WTC11 (cell line): ENCODE data around the gene MYMK. TPM values are rescaled to one million over a fixed set of nuclear protein-coding genes. Genes with fewer than 3 reads are reported as not detected.

Experiments used
- ATAC-seq: fragments of 200-7000 bp; cut with Tn5 transposase; 2 replicates; pipeline ENCODE4 v1.10.0; 2021; ENCODE audit warnings: mild to moderate bottlenecking, moderate library complexity
- CTCF ChIA-PET: fragments of 300-600 bp; sonication (Branson Sonifier 250); formaldehyde crosslinking; loops from one replicate; lab custom pipeline; 2021; ENCODE audit warnings: antibody characterized with exemption; lab: Charles Lee
- POLR2A ChIA-PET: fragments of 350-600 bp; sonication (Branson Sonifier 250); formaldehyde crosslinking; loops from one replicate; lab custom pipeline; 2021; ENCODE audit warnings: antibody characterized with exemption; lab: Charles Lee
- DNase-seq: peaks from one replicate; pipeline ENCODE4 v3.0.0; 2021; ENCODE audit warnings: low spot score
- H3K27ac Mint-ChIP-seq: 2 replicates; pipeline ENCODE4 v1.8.0; 2021; ENCODE audit warnings: mixed read lengths
- H3K27me3 Mint-ChIP-seq: 2 replicates; pipeline ENCODE4 v1.8.0; 2021; ENCODE audit warnings: low read depth, mild to moderate bottlenecking, moderate library complexity, mixed read lengths
- H3K36me3 Mint-ChIP-seq: 2 replicates; pipeline ENCODE4 v1.8.0; 2021; ENCODE audit warnings: mixed read lengths
- H3K4me1 Mint-ChIP-seq: 2 replicates; pipeline ENCODE4 v1.8.0; 2022; ENCODE audit warnings: mixed read lengths
- H3K4me3 Mint-ChIP-seq: 2 replicates; pipeline ENCODE4 v1.8.0; 2021; ENCODE audit warnings: mild to moderate bottlenecking, moderate library complexity, mixed read lengths
- H3K9me3 Mint-ChIP-seq: 2 replicates; pipeline ENCODE4 v1.8.0; 2021; ENCODE audit warnings: mixed read lengths
- ATF1 ChIP-seq: sonication (generic); formaldehyde crosslinking; IDR thresholded peaks from 2 replicates; pipeline ENCODE4 v1.8.1; 2023; ENCODE audit warnings: mild to moderate bottlenecking, moderate library complexity, missing genetic modification reagents
- CDX4 ChIP-seq: fragments of 250-450 bp; sonication (Bioruptor Pico); IDR thresholded peaks from 2 replicates; pipeline ENCODE4 v1.9.0; 2021; ENCODE audit warnings: moderate library complexity, mild to moderate bottlenecking, inconsistent platforms, borderline replicate concordance
- CREM ChIP-seq: sonication (generic); formaldehyde crosslinking; IDR thresholded peaks from 2 replicates; pipeline ENCODE4 v1.8.1; 2022; ENCODE audit warnings: mild to moderate bottlenecking, missing genetic modification reagents, moderate library complexity
- E2F4 ChIP-seq: sonication (generic); formaldehyde crosslinking; IDR thresholded peaks from 2 replicates; pipeline ENCODE4 v1.8.1; 2022; ENCODE audit warnings: low read depth, mild to moderate bottlenecking, moderate library complexity, missing genetic modification reagents, borderline replicate concordance
- FOXP1 ChIP-seq: sonication (generic); formaldehyde crosslinking; IDR thresholded peaks from 2 replicates; pipeline ENCODE4 v1.8.0; 2022; ENCODE audit warnings: missing genetic modification reagents, mild to moderate bottlenecking, moderate library complexity, borderline replicate concordance
- GRHL2 ChIP-seq: fragments of 250-450 bp; sonication (Bioruptor Pico); IDR thresholded peaks from 2 replicates; pipeline ENCODE4 v1.8.0; 2022; ENCODE audit warnings: mild to moderate bottlenecking, moderate library complexity; ENCODE audit not compliant: insufficient replicate concordance, severe bottlenecking
- HMGA2 ChIP-seq: fragments of 250-450 bp; sonication (Bioruptor Pico); IDR thresholded peaks from 2 replicates; pipeline ENCODE4 v1.4.0; 2021; ENCODE audit warnings: mild to moderate bottlenecking, moderate library complexity
- JAZF1 ChIP-seq: fragments of 250-450 bp; sonication (Bioruptor Pico); IDR thresholded peaks from 2 replicates; pipeline ENCODE4 v1.9.0; 2021; ENCODE audit warnings: moderate library complexity, mild to moderate bottlenecking, inconsistent platforms
- MYBL2 ChIP-seq: sonication (generic); formaldehyde crosslinking; IDR thresholded peaks from 2 replicates; pipeline ENCODE4 v1.8.1; 2023; ENCODE audit warnings: mild to moderate bottlenecking, moderate library complexity, missing genetic modification reagents
- NR3C1 ChIP-seq: sonication (generic); formaldehyde crosslinking; conservative IDR thresholded peaks from 2 replicates; pipeline ENCODE4 v1.8.1; 2023; ENCODE audit warnings: low read depth, mild to moderate bottlenecking, missing genetic modification reagents
- PRRX2 ChIP-seq: fragments of 250-450 bp; sonication (Bioruptor Pico); IDR thresholded peaks from 2 replicates; pipeline ENCODE4 v1.8.0; 2021; ENCODE audit warnings: mild to moderate bottlenecking
- RORB ChIP-seq: fragments of 250-450 bp; sonication (Bioruptor Pico); IDR thresholded peaks from 2 replicates; pipeline ENCODE4 v1.9.0; 2021; ENCODE audit warnings: mild to moderate bottlenecking
- USF1 ChIP-seq: sonication (generic); formaldehyde crosslinking; IDR thresholded peaks from 2 replicates; pipeline ENCODE4 v1.8.0; 2022; ENCODE audit warnings: mild to moderate bottlenecking, missing genetic modification reagents
- ZMAT4 ChIP-seq: fragments of 250-450 bp; sonication (Bioruptor Pico); IDR thresholded peaks from 2 replicates; pipeline ENCODE4 v1.9.0; 2021; ENCODE audit warnings: mild to moderate bottlenecking
- total RNA-seq: library from RNA; stranded (reverse); gene quantifications from 3 replicates; pipeline ENCODE4 v1.2.3, GENCODE V29; 2021
- TF ChIP-seq, protein P1 (sequence below): fragments of 200-600 bp; IDR thresholded peaks from 2 replicates; pipeline ENCODE4 v1.8.0; 2022; ENCODE audit warnings: antibody characterized with exemption
- TF ChIP-seq, protein P2 (sequence below): sonication (generic); formaldehyde crosslinking; IDR thresholded peaks from 2 replicates; pipeline ENCODE4 v1.8.0; 2023; ENCODE audit warnings: missing genetic modification reagents, mild to moderate bottlenecking, borderline replicate concordance
- TF ChIP-seq, protein P3 (sequence below): sonication (generic); formaldehyde crosslinking; IDR thresholded peaks from 2 replicates; pipeline ENCODE4 v1.8.1; 2022; ENCODE audit warnings: mild to moderate bottlenecking, missing genetic modification reagents, moderate library complexity, borderline replicate concordance

The MYMK gene
- total RNA-seq, 1 experiment from 2014 or later: not detected

DNA sequence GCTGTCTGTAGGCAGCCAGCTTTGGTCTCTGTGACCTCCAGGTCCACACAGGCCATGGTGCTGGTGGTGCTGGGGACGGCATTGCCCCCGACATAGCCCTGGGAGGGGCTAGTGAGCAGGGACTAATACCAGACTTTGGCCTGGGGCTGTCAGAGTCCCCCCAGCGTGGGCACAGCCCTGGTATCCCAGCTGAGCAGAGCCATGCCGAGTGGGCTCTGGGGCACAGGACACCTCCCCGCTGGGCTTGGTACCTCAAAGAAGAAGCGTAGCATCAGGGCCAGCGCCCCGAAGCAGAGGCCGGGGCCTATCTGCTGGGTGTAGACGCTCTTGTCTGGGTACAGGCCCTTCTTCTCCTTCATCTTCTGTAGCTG is 9.5 kb downstream of the MYMK start:
- ChIA-PET POLR2A (no interaction called here), CTCF (interaction anchor here (1.0 kb wide), 1 partner anchor 10 kb away, joined by 5 read pairs; no protein-coding TSS in a partner anchor)
- Mint-ChIP-seq H3K27me3 (no peaks in the 10 kb centered on the region), H3K36me3 (no peaks in the 10 kb centered on the region), H3K4me3 (no peak overlapping the region), H3K27ac (no peak overlapping the region), H3K4me1 (peaks cover 4% of the 10 kb centered on the region; the same call in 1 of the 2 replicates), H3K9me3 (no peaks in the 10 kb centered on the region)
- no peak for DNase-seq
- TF ChIP-seq GRHL2 (CRISPR knock-in tag) (no peak), NR3C1 (CRISPR knock-in tag) (no peak)
- no peak for ATAC-seq

GRCh38 chr9:133514460-133515239 is 10.1 kb downstream of the MYMK start:
- no peak for TF ChIP-seq CDX4
- no peak for TF ChIP-seq MYBL2
- no peak for TF ChIP-seq ATF1
- TF ChIP-seq ZMAT4 (CRISPR knock-in tag): no peak
- no peak for TF ChIP-seq RORB (CRISPR knock-in tag)
- TF ChIP-seq, protein P1, sequence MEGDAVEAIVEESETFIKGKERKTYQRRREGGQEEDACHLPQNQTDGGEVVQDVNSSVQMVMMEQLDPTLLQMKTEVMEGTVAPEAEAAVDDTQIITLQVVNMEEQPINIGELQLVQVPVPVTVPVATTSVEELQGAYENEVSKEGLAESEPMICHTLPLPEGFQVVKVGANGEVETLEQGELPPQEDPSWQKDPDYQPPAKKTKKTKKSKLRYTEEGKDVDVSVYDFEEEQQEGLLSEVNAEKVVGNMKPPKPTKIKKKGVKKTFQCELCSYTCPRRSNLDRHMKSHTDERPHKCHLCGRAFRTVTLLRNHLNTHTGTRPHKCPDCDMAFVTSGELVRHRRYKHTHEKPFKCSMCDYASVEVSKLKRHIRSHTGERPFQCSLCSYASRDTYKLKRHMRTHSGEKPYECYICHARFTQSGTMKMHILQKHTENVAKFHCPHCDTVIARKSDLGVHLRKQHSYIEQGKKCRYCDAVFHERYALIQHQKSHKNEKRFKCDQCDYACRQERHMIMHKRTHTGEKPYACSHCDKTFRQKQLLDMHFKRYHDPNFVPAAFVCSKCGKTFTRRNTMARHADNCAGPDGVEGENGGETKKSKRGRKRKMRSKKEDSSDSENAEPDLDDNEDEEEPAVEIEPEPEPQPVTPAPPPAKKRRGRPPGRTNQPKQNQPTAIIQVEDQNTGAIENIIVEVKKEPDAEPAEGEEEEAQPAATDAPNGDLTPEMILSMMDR: no peak
- no peak for TF ChIP-seq USF1 (CRISPR knock-in tag)
- H3K27ac Mint-ChIP-seq: no peak overlapping the region
- H3K9me3 Mint-ChIP-seq: no peaks in the 10 kb centered on the region
- no peak overlapping the region for H3K4me3 Mint-ChIP-seq
- DNase-seq: no peak
- CTCF ChIA-PET: interaction anchor here (1.0 to 1.9 kb wide), 1 partner anchor 11 kb away, joined by 5 read pairs; no protein-coding TSS in a partner anchor
- ATAC-seq: no peak
- no peaks in the 10 kb centered on the region for H3K27me3 Mint-ChIP-seq
- POLR2A ChIA-PET: no interaction called here
- peaks cover 6% of the 10 kb centered on the region for H3K4me1 Mint-ChIP-seq
- H3K36me3 Mint-ChIP-seq: no peaks in the 10 kb centered on the region

- CTCF ChIA-PET: interaction anchor here (0.6 to 1.9 kb wide), 6 partner anchors 10 to 229 kb away, joined by 3 to 8 read pairs (median 4); no protein-coding TSS in a partner anchor
- H3K36me3 Mint-ChIP-seq: no peaks in the 10 kb centered on the region
- H3K4me1 Mint-ChIP-seq: peaks cover 14% of the 10 kb centered on the region
- no peak overlapping the region for H3K27ac Mint-ChIP-seq
- DNase-seq (no peak), ATAC-seq (no peak)
- no peaks in the 10 kb centered on the region for H3K9me3 Mint-ChIP-seq
- H3K4me3 Mint-ChIP-seq: no peak overlapping the region
- POLR2A ChIA-PET: interaction anchor here (0.7 kb wide), 1 partner anchor 361 kb away, joined by 3 read pairs; no protein-coding TSS in a partner anchor
- no peaks in the 10 kb centered on the region for H3K27me3 Mint-ChIP-seq
- no peak for TF ChIP-seq FOXP1 (CRISPR knock-in tag)
- TF ChIP-seq, protein P2, sequence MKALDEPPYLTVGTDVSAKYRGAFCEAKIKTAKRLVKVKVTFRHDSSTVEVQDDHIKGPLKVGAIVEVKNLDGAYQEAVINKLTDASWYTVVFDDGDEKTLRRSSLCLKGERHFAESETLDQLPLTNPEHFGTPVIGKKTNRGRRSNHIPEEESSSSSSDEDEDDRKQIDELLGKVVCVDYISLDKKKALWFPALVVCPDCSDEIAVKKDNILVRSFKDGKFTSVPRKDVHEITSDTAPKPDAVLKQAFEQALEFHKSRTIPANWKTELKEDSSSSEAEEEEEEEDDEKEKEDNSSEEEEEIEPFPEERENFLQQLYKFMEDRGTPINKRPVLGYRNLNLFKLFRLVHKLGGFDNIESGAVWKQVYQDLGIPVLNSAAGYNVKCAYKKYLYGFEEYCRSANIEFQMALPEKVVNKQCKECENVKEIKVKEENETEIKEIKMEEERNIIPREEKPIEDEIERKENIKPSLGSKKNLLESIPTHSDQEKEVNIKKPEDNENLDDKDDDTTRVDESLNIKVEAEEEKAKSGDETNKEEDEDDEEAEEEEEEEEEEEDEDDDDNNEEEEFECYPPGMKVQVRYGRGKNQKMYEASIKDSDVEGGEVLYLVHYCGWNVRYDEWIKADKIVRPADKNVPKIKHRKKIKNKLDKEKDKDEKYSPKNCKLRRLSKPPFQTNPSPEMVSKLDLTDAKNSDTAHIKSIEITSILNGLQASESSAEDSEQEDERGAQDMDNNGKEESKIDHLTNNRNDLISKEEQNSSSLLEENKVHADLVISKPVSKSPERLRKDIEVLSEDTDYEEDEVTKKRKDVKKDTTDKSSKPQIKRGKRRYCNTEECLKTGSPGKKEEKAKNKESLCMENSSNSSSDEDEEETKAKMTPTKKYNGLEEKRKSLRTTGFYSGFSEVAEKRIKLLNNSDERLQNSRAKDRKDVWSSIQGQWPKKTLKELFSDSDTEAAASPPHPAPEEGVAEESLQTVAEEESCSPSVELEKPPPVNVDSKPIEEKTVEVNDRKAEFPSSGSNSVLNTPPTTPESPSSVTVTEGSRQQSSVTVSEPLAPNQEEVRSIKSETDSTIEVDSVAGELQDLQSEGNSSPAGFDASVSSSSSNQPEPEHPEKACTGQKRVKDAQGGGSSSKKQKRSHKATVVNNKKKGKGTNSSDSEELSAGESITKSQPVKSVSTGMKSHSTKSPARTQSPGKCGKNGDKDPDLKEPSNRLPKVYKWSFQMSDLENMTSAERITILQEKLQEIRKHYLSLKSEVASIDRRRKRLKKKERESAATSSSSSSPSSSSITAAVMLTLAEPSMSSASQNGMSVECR: no peak
- TF ChIP-seq, protein P3, sequence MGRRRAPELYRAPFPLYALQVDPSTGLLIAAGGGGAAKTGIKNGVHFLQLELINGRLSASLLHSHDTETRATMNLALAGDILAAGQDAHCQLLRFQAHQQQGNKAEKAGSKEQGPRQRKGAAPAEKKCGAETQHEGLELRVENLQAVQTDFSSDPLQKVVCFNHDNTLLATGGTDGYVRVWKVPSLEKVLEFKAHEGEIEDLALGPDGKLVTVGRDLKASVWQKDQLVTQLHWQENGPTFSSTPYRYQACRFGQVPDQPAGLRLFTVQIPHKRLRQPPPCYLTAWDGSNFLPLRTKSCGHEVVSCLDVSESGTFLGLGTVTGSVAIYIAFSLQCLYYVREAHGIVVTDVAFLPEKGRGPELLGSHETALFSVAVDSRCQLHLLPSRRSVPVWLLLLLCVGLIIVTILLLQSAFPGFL (CRISPR knock-in tag): no peak
- no peak for TF ChIP-seq PRRX2 (CRISPR knock-in tag)
- no peak for TF ChIP-seq CREM (CRISPR knock-in tag)
- no peak for TF ChIP-seq JAZF1 (CRISPR knock-in tag)
- no peak for TF ChIP-seq E2F4
- TF ChIP-seq RORB (CRISPR knock-in tag): no peak
- TF ChIP-seq HMGA2 (CRISPR knock-in tag): no peak
These were observed 11.3 kb downstream of the MYMK start for GRCh38 chr9:133513214-133514100.
